H7 (cell line): ENCODE results near the gene PXMP4. TPM values are rescaled to one million over a fixed set of nuclear protein-coding genes. Genes with fewer than 3 reads are reported as not detected.
"Not testable (repeated sequence)": the region's sequence is repeated elsewhere in the genome, so short reads cannot be mapped to it uniquely, and the experiment has no call there.

Experiments
- DNase-seq: peaks from one replicate; pipeline ENCODE4 v3.0.0; 2012
- H3K27me3 ChIP-seq: 2 replicates; pipeline ENCODE4 v1.6.0; 2011; ENCODE audit warnings: mild to moderate bottlenecking, low read length; ENCODE audit not compliant: control insufficient read depth, insufficient read depth
- H3K36me3 ChIP-seq: replicated peaks from 2 replicates; pipeline ENCODE4 v1.5.1; 2011; ENCODE audit warnings: low read length; ENCODE audit not compliant: control insufficient read depth, insufficient read depth
- H3K4me3 ChIP-seq: 2 replicates; pipeline ENCODE4 v1.5.1; 2011; ENCODE audit warnings: low read depth, mild to moderate bottlenecking, control low read depth, low read length, moderate library complexity; ENCODE audit not compliant: insufficient read depth
- total RNA-seq: library from RNA; depleted of rRNA; stranded (reverse); fragments of >200 nt; shearing (Covaris generic); gene quantifications from 2 replicates; pipeline ENCODE4 v1.2.3, GENCODE V29; 2014; rRNA removed

PXMP4 gene, protein sequence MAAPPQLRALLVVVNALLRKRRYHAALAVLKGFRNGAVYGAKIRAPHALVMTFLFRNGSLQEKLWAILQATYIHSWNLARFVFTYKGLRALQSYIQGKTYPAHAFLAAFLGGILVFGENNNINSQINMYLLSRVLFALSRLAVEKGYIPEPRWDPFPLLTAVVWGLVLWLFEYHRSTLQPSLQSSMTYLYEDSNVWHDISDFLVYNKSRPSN
- total RNA-seq: under 0.01 TPM in 1 of 2 replicates, not detected in the other

DNA sequence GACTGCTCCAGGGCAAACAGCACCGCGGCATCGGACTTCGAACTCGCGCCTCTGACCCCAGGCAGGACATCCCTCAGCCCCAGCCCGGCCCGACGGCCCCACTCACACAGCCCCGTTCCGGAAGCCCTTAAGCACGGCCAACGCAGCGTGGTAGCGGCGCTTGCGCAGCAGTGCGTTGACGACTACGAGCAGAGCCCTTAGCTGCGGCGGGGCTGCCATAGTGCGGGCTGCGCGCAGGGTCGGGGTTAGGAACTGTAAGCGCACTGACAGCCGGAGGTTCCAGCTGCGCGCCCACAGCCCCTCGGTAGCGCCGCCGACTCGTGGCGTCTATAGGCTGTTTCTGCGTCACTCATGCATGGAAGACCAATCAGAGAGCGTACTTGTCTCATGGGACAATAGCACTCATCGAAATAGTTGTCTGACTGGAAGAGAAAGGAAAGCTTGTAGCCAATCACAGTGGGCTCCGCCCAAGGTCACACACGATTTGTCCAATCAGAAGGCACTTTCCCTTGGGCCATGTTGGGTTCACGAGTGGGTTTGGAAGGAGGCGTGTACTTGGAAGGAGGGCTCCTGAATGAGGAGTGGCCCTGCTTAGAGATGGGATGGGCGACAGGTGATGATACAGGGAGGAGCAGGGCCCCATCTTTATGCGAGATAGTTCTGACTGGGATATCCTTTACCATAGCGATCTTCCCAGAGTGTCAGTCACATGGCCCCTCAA lies at the start of gene PXMP4:
TSS of gene PXMP4 (minus strand) at position 322 of the 721 bp plus-strand sequence. CDS start at position 219, 103 bp downstream.
- peak within 1 kb of the TSS; percentile 68; the same call in 1 of the 2 replicates for H3K4me3 ChIP-seq
- peak; percentile 97 for DNase-seq
- H3K27me3 ChIP-seq: no peaks in the 10 kb centered on the region; the same call in 1 of the 2 replicates

DNA sequence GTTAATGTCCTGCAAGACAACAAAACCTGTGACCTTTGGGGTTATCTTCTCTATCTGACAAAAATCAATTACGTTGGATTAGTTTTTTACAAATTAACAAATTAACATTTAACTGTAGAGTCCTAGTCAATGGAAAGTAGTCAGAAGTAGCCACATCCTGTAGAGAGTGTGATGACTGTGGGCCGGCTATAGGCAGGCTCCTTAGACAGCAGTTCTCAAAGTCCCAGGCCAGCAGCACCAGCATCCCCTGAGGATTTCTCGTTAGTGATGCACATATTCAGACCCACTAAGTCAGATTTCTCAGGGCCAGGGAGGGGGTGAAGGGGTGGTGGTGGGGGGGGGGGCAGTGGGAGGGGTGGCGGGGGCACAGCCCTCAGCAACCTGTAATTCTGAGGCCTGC lies 48.9 kb upstream of the PXMP4 start:
- H3K36me3 ChIP-seq: no peaks in the 10 kb centered on the region; the same call in 1 of the 2 replicates

More for the DNA sequence above, at the start of gene PXMP4:
- no peaks in the 10 kb centered on the region for H3K36me3 ChIP-seq

GRCh38 chr20:33767777-33768138 lies 47.6 kb upstream of the PXMP4 start:
- Histone ChIP-seq H3K27me3 (no peaks in the 10 kb centered on the region), H3K4me3 (no peak overlapping the region), H3K36me3 (no peaks in the 10 kb centered on the region; the same call in 1 of the 2 replicates)
- no peak for DNase-seq

More for the DNA sequence above, 48.9 kb upstream of the PXMP4 start:
- H3K4me3 ChIP-seq: no peak overlapping the region
- H3K27me3 ChIP-seq: no peaks in the 10 kb centered on the region
- peak; percentile 43 for DNase-seq

DNA sequence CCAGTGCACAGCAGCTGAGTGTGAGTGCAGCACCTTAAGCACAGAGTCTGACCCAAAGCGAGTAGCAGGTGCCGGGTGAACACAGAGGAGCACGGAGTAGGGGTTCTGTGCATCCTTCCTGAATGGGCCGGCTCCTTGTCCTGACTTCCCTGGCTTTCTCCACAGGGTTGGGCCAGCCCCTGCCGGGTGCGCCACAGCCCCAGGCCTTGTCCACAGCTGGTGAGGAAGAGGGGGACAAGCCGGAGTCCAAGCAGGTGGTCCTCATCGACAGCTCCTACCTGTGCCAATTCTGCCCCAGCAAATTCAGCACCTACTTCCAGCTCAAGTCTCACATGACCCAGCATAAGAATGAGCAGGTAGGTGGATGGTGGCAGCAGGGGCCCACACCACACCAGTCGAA lies 46.6 kb upstream of the PXMP4 start:
- Histone ChIP-seq H3K4me3 (no peak overlapping the region), H3K27me3 (no peaks in the 10 kb centered on the region), H3K36me3 (no peaks in the 10 kb centered on the region; the same call in 1 of the 2 replicates)
- no peak for DNase-seq

- Histone ChIP-seq H3K4me3 (no peak overlapping the region), H3K36me3 (no peaks in the 10 kb centered on the region; the same call in 1 of the 2 replicates), H3K27me3 (no peaks in the 10 kb centered on the region)
- no peak for DNase-seq
Measured at GRCh38 chr20:33765592-33765991, 45.5 kb upstream of the PXMP4 start.

DNA sequence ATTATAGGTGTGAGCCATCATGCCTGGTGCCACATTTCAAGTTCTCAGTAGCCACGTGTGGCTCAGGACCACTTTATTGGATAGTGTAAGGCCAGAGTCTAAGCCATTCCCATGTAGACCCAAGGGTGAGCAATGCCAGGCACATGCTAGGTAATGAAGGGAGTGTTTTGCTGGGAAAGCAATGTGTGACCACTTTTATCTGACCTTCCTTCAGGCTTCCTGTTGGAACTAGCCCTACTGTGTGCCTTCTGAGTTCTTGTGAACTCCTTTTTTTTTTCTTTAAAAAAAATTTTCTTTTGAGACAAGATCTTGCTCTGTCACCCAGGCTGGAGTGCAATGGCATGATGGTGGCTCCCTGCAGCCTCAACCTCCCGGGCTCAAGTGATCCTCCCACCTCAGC lies 45.0 kb upstream of the PXMP4 start:
- Histone ChIP-seq H3K4me3 (no peak overlapping the region), H3K36me3 (no peaks in the 10 kb centered on the region; the same call in 1 of the 2 replicates), H3K27me3 (no peaks in the 10 kb centered on the region)
- DNase-seq: no peak

DNA sequence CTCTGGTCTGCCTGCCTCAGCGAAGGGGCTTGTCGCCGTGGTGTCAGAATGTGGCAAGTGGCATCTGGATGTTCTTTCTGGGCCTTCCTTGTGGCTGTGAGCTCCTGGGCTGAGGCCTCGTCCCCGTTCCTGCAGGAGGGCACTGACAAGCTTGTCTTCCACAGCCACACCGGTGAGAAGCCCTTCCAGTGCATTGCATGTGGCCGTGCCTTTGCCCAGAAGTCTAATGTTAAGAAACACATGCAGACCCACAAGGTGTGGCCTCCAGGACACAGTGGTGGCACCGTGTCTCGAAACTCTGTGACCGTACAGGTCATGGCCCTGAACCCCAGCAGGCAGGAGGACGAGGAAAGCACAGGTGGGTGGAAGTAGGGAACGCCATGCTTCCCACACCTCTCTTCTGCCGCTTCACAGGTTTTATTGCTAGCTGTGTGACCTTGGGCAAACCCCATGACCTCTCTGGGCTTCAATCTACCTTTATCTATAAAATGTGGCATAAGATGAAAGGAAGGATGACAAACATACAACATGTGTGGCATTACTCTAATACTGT lies 41.7 kb upstream of the PXMP4 start:
- no peak overlapping the region for H3K4me3 ChIP-seq

GRCh38 chr20:33757458-33757857 lies 37.3 kb upstream of the PXMP4 start:
- Histone ChIP-seq H3K27me3 (no peaks in the 10 kb centered on the region), H3K4me3 (no peak overlapping the region)
- DNase-seq: no peak

More for the DNA sequence above, 41.7 kb upstream of the PXMP4 start:
- no peaks in the 10 kb centered on the region; the same call in none of the 2 replicates for H3K36me3 ChIP-seq
- no peak for DNase-seq
- H3K27me3 ChIP-seq: no peaks in the 10 kb centered on the region

GRCh38 chr20:33757046-33757445 lies 36.9 kb upstream of the PXMP4 start:
- no peaks in the 10 kb centered on the region; the same call in 1 of the 2 replicates for H3K36me3 ChIP-seq
- no peak for DNase-seq
- no peaks in the 10 kb centered on the region for H3K27me3 ChIP-seq
- no peak overlapping the region for H3K4me3 ChIP-seq

More at GRCh38 chr20:33757458-33757857, 37.3 kb upstream of the PXMP4 start:
- H3K36me3 ChIP-seq: no peaks in the 10 kb centered on the region; the same call in 1 of the 2 replicates

GRCh38 chr20:33755936-33756490 lies 35.9 kb upstream of the PXMP4 start:
- H3K27me3 ChIP-seq, H3K4me3 ChIP-seq, H3K36me3 ChIP-seq, DNase-seq: not testable (repeated sequence)

GRCh38 chr20:33753763-33754162 lies 33.7 kb upstream of the PXMP4 start:
- Histone ChIP-seq H3K4me3 (no peak overlapping the region), H3K27me3 (no peaks in the 10 kb centered on the region), H3K36me3 (no peaks in the 10 kb centered on the region; the same call in 1 of the 2 replicates)
- no peak for DNase-seq

GRCh38 chr20:33753143-33753542 lies 33.0 kb upstream of the PXMP4 start:
- Histone ChIP-seq H3K27me3 (no peaks in the 10 kb centered on the region), H3K36me3 (no peaks in the 10 kb centered on the region), H3K4me3 (no peak overlapping the region)
- DNase-seq: no peak

DNA sequence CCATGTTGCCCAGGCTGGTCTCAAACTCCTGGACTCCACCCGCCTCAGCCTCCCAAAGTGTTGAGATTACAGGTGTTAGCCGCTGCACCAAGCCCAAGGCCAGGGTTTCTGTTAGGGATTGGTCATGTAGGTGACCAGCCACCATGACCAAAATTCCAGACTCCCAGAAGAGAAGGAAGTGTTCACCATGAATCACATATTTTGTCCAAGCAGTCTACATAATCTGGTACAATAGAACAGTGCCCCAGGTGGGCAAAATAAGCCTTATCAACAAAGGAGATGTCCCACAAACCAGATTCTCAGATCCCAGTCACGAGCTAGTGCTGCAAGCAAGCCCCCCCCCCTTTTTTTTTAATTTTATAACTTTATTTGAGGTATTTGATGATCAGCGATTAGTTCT lies 31.7 kb upstream of the PXMP4 start:
- no peak overlapping the region for H3K4me3 ChIP-seq
- H3K36me3 ChIP-seq: no peaks in the 10 kb centered on the region
- DNase-seq: no peak
- H3K27me3 ChIP-seq: no peaks in the 10 kb centered on the region

GRCh38 chr20:33746325-33746998 lies 26.4 kb upstream of the PXMP4 start:
- Histone ChIP-seq H3K36me3 (no peaks in the 10 kb centered on the region), H3K27me3 (no peaks in the 10 kb centered on the region), H3K4me3 (no peak overlapping the region)
- no peak for DNase-seq
